Endothelial cell (in vitro differentiated cells): ENCODE results near the gene DGKQ. TPM values are rescaled to one million over a fixed set of nuclear protein-coding genes. Genes with fewer than 3 reads are reported as not detected.

ENCODE experiments used
- DNase-seq: peaks from one replicate; pipeline ENCODE4 v3.0.0; 2021; ENCODE audit warnings: low spot score
- H3K27ac Mint-ChIP-seq: one replicate; pipeline ENCODE4 v1.8.0; 2021; ENCODE audit warnings: mixed read lengths, inconsistent platforms; ENCODE audit not compliant: unreplicated experiment
- H3K27me3 Mint-ChIP-seq: one replicate; pipeline ENCODE4 v1.8.0; 2021; ENCODE audit warnings: mild to moderate bottlenecking, moderate library complexity, mixed read lengths, inconsistent platforms; ENCODE audit not compliant: unreplicated experiment
- H3K36me3 Mint-ChIP-seq: one replicate; pipeline ENCODE4 v1.8.0; 2021; ENCODE audit warnings: mild to moderate bottlenecking, low read depth, mixed read lengths, inconsistent platforms; ENCODE audit not compliant: unreplicated experiment
- H3K4me1 Mint-ChIP-seq: one replicate; pipeline ENCODE4 v1.8.0; 2021; ENCODE audit warnings: mild to moderate bottlenecking, mixed read lengths, inconsistent platforms; ENCODE audit not compliant: unreplicated experiment
- H3K4me3 Mint-ChIP-seq: one replicate; pipeline ENCODE4 v1.8.0; 2021; ENCODE audit warnings: mild to moderate bottlenecking, mixed read lengths, inconsistent platforms; ENCODE audit not compliant: unreplicated experiment
- H3K9me3 Mint-ChIP-seq: one replicate; pipeline ENCODE4 v1.8.0; 2021; ENCODE audit warnings: mixed read lengths, inconsistent platforms; ENCODE audit not compliant: unreplicated experiment
- CTCF ChIP-seq: fragments of 200-600 bp; sonication (generic); IDR thresholded peaks from one replicate; pipeline ENCODE4 v1.5.0; 2021; ENCODE audit warnings: antibody characterized with exemption; ENCODE audit not compliant: unreplicated experiment
- total RNA-seq: library from RNA; stranded (reverse); fragmentation: NEBNext Ultra II Directional; extraction: Animal tissue kit (Norgen Biotek cat#: 25700); gene quantifications from one replicate; pipeline ENCODE4 v1.2.1, GENCODE V29; 2021; ENCODE audit not compliant: unreplicated experiment

DGKQ gene
- total RNA-seq, 1 donor from 2014 or later, result 14.5 TPM

- no peaks in the 10 kb centered on the region for H3K4me1 Mint-ChIP-seq
- H3K27ac Mint-ChIP-seq, result no peak within 1 kb of the TSS
- H3K4me3 Mint-ChIP-seq, result no peak within 1 kb of the TSS
These were observed 20.0 kb upstream of the DGKQ start, which contains the start of gene SLC26A1 for GRCh38 chr4:993111-994029. Gene SLC26A1, minus strand, starts transcription at chr4:993404. Its CDS starts 1,701 bp downstream, at chr4:991703.

GRCh38 chr4:992297-993110 is 19.1 kb upstream of the DGKQ start:
- H3K4me1 Mint-ChIP-seq, result no peaks in the 10 kb centered on the region
- no peak for TF ChIP-seq CTCF
- peaks cover 9% of the 10 kb centered on the region for H3K27me3 Mint-ChIP-seq
- no peaks in the 10 kb centered on the region for H3K9me3 Mint-ChIP-seq
- no peak overlapping the region for H3K4me3 Mint-ChIP-seq
- no peak for DNase-seq
- no peaks in the 10 kb centered on the region for H3K36me3 Mint-ChIP-seq
- H3K27ac Mint-ChIP-seq, result no peak overlapping the region

More at GRCh38 chr4:993111-994029, 20.0 kb upstream of the DGKQ start, which contains the start of gene SLC26A1:
- no peak for TF ChIP-seq CTCF
- no peak for DNase-seq
- H3K9me3 Mint-ChIP-seq, result no peaks in the 10 kb centered on the region
- peaks cover 9% of the 10 kb centered on the region for H3K27me3 Mint-ChIP-seq
- H3K36me3 Mint-ChIP-seq, result no peaks in the 10 kb centered on the region

- H3K4me3 Mint-ChIP-seq, result no peak overlapping the region
- DNase-seq, result no peak
- no peak for TF ChIP-seq CTCF
- no peak overlapping the region for H3K27ac Mint-ChIP-seq
- peaks cover 6% of the 10 kb centered on the region for H3K27me3 Mint-ChIP-seq
- H3K36me3 Mint-ChIP-seq, result no peaks in the 10 kb centered on the region
- H3K9me3 Mint-ChIP-seq, result no peaks in the 10 kb centered on the region
- no peaks in the 10 kb centered on the region for H3K4me1 Mint-ChIP-seq
These were observed 18.3 kb upstream of the DGKQ start for GRCh38 chr4:991451-992296.

- no peak for DNase-seq
- Mint-ChIP-seq H3K27me3 (peaks cover 9% of the 10 kb centered on the region), H3K9me3 (no peaks in the 10 kb centered on the region), H3K27ac (no peak overlapping the region), H3K36me3 (no peaks in the 10 kb centered on the region), H3K4me1 (peaks cover 2% of the 10 kb centered on the region), H3K4me3 (no peak overlapping the region)
- TF ChIP-seq CTCF, result no peak
These were observed 17.5 kb upstream of the DGKQ start for GRCh38 chr4:990746-991367.
